ENCODE data around the gene RASSF9.

Gene RASSF9

DNA sequence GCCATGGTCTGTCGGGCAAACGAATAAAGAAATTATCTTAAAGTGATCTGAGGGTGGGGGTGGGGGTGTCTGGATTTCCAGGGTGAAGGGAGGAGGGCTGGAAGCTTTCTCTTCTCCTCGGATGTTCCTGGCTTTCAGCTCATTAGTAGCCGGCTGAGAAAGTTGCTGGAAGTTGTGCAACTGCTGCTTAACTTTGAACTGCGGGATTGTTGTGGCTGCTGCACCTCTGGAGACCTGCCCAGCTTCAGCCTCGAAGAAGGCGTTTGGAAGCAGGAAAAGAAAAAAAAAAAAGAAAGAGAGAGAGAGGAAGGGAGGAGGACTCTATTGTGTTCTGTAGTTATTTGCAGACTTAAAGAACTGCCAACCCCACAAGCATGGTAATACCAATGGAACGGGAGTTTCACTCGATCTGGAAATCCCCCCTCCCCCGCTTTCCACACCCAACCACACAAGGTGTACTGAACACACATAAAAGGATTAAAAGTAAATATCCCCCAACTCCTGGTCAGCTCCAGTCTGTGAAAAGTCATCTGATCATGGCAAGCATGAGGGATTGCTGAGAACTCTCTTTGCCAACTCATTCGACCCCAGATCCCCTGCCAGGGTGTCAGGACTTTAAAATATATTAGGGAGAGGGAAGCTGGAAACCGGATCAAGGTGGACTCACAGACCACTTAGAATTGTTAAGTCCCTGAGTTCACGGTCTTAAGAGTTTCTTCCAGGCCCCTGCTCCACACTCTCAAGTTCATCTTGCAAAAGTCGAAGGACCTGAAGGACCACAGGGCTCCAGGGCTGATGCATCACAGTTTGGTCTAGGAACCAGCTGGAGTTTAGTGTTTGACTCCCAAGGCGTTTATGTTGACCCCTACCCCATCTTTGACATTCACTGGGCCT lies at the start of gene RASSF9:
RASSF9 (minus strand) TSS at position 213 of the 894 bp plus-strand sequence; CDS start at position 5, 208 bp downstream.
- DNase-seq: no peak

DNA sequence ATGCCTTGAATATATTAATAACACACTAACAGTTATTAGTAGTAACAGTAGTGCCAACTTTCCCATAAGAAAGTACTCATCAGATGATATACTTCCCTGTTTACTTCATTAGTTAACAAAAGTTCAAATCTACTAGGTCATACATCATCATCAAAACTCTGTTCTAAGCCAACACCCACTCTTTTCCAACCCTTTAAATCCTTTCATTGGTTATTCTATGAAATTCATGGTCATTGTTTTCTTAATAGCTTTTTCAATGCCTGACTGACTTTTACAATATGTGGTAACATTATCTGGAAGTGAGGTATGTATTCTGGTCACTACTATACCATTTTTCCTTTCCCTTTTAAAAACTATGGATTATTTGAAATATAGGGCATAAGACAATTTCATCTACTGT lies 47.6 kb upstream of the RASSF9 start:
- no peak for DNase-seq

DNA sequence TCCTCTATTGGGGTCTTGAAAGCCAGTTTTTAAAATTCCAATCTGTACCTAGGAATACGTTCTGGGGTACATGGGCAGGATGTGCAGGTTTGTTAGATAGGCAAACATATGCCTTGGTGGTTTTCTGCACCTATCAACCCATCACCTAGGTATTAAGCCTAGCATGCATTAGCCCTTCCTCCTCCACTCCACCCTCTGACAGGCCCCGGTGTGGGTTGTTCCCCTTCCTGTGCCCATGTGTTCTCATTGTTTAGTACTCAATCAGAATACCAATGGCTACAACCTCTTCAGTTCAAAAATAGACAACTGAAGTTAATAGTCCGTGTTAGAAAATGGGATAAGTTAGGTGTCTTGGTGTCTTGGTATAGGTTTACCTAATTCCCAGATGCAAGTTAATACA lies 41.2 kb upstream of the RASSF9 start:
- no peak for DNase-seq

DNA sequence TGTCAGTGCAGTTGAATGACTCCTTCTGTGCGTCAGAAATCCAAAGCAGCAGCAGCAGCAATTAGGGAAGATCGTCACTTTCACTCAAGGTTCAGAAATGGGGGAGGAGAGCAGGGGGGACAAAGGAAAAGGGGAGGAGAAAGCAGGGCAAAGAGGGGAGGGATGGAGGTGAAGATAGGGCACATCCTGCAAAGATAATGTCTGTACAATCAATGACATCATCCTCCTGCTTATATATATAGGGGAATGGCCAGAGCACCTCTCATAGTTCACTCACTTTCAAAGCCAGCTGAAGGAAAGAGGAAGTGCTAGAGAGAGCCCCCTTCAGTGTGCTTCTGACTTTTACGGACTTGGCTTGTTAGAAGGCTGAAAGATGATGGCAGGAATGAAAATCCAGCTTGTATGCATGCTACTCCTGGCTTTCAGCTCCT lies 37.8 kb upstream of the RASSF9 start, which contains the start of gene NTS:
NTS (plus strand) TSS at position 265 of the 431 bp plus-strand sequence; CDS start at position 374, 109 bp downstream.
- DNase-seq: no peak

DNA sequence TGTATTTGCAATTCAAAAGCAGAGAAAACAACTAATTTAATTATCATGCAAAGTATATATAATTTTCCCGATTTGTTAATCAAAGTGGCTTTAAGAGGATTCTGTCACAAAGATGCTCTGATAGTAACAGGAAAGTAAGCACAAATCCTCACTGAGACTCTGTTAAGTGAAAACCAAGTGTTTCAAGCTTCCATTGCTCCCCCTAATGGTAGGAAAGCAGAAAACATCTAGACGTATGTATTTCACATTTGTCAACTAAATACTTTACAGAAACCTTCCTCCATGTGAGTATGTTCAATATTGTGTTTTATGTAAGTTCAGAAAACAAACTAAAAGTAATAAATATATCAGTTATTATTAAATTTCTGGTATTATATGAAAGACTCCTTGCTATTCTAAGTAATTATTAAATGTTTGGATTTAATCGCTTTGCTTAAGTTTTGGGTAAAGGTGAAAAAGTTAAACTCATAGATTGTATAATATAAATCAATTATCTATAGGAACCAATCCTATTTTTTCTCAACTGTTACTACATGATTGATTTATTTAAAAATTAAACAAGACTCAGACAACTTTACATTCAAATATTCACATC lies 36.4 kb upstream of the RASSF9 start:
- no peak for DNase-seq

DNA sequence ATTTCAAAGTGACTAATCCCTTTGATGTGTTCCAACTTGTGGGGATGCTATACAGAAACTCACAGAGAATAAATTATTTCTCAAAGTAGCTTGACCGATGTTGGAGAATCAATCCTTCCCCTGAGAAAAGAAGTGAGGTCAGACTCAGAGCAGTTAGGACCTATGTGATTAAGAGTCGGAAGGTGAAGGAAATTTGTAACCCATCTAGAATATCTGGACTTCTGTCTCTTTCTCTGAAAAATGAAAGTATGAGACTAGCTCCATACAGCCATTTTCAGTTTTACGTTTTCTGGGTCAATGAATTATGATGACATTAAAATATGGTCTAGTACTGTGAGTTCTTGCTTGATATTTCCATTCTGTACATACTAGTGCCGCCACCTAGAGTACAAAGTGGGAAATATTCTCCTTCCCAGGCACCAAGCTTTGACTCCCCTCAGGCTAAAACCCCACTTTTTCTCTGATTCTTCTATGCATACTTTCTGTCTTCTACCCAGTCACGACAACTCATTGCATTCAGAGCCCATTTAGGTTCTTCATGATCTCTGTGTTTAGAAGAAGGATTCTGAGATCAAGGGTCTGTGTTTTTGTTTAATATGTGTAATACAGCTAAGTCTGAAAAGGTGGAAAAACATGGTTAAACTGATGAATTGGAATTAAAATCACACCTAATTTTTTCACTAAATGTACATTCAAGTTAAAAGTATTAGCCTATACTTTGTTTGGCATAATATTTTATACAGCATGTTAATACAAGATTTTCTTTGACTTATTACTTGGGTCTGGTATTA lies 31.0 kb upstream of the RASSF9 start:
- DNase-seq: no peak

DNA sequence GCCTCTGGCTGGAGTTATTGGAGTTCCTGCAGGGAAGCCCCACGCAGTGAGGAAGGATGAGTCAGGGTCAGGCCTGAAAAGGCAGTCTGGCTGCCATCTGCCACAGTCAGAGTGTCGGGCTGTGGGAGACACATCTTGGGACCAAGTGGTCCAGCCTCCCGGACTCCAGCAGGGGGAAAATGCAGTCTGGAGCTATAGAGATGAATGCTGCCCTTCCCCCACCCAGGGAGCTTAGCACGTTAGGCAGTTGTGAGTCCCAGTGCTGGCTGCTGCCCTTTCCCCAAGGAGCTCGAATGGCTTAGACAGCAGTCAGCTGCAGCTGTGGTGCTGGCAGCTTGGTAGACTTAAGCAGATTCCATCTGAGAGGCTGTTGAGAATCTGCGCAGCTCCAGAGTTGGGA lies 29.7 kb upstream of the RASSF9 start:
- no peak for DNase-seq

DNA sequence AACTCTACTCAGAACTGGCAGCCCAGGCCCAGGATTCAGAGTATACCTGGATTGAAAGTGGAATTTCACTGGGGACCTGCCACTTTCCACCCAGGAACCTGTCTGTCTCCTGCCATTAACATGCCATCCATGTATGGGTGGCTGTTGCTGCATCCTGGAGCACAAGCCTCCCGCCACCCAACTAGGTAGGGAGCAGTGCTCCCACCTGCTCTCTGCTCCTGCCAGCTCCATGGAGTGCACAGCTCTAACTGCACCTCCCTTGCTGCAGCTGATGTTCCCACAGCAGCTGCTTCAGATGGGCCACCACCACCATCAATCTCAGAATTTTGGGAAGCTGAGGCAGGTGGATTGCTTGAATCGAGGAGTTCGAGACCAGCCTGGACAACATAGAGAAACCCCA lies 20.8 kb upstream of the RASSF9 start:
- DNase-seq: no peak

DNA sequence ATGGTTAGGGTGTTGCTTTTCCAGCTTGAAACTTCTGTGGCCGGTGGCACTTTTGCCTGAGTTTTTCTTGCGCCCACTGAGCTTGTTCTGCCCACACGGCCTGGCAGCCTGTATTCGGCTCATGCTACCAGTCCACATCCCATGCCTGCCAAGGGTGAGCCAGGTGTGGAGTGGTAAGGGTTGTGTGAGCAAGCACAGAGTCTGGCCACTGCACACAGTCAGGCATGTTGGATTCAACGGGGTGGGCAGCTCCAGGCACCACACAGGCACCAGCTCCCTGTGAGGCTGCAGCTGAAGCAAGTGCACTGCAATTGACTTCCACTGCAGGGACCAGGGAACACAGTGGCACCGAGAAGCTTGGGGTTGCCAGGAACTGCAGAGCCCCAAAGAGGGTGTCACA lies 19.1 kb upstream of the RASSF9 start:
- DNase-seq: no peak

DNA sequence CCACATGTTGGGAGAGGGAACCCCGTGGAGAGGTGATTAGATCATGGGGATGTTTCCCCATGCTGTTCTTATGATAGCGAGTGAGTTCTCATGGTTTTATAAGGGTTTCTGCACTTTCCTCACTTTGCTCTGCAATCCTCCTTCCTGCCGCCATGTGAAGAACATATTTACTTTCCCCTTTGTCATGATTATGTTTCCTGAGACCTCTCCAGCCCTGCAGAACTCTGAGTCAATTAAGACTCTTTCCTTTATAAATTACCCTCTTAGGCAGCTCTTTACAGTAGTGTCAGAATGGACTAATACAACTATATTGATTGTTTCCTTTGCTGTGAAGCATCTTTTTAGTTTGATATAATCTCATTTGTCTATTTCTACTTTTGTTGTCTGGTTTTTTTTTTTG lies 13.1 kb upstream of the RASSF9 start:
- no peak for DNase-seq

DNA sequence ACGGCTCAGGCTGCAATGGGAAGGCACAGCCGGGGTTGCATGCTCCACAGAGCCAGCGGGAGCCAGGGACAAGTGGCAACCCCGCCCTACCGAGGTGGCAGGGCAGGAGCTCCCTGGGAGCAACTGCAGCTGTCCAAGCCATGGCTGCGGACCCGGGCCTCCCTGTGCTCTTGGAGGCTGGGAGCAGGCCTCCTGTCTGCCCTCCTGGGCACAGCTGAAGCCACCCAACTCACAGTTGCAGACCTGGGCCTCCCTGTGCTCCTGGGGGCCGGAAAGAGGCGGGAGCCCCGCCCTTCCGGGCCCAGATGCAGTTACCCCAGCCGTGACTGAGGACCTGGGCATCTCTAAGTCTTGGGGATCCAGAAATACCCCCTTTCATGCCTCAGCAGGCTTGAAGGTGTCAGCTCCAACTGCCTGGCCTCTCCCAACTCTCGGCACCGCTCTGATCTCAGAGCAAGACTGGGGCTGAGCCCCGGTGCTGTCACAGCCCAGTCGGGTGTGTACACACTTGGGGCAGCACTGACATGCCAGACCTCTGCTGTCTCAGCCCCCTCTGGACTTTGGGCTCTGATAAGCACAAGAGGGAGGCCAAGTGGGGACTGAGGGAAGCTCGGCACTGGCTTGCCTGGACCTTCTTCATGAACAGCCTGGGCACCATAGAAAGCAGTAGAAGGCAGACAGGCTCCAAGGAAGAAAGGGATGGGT lies 7.5 kb upstream of the RASSF9 start:
- DNase-seq: no peak

DNA sequence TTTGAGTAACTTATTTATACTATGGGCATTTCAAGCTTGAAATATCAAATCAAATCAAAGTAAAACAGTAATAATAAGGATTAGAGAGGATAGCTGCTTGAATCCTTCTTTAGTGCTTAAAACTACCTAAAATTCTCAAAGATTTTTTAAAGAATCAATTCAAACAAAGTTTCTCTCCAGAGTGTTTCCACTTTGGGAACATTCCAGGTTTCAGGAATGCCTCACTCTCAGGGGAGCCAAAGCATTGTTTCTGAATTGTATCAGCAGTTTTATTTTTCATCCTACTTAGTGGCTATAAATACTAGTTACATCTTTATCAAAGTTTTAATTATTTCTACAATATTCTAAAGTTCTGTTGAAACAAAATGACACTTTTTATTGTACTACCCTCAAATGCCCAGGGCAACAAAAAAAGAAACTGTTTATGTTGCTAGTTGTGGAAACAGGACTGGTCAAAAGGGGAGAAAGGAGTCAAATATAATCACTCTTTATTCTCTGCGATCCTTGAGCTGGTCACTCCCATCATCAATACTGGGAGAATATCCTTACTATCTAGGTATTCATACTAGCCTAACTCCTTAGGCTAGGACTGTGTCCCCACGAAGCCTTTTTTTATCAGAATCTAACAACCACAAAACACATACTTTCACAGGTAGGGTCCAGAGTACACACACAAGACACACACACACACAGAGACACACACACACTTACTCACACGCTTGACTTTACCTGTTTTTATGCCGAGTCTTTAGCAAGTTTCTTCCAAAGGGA lies 598 bp downstream of the RASSF9 start:
- DNase-seq: no peak

DNA sequence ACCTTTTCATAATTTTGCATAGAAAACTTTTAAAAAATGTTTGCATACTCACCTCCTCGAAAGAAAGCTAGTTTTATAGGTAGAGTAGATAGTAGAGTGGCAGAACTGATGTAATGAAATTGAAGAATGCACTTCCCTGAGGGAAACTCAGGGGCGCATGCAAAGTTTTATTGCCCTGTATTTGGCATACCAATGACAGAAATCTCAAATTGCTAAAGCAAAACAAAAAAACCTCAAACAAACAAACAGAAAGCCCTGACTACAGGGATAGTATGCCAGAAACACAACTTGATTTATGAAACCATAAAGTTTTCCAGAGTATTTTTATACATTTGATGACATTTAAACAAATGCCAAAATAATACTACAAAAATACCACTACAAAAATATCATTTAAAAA lies 1.8 kb downstream of the RASSF9 start:
- no peak for DNase-seq

DNA sequence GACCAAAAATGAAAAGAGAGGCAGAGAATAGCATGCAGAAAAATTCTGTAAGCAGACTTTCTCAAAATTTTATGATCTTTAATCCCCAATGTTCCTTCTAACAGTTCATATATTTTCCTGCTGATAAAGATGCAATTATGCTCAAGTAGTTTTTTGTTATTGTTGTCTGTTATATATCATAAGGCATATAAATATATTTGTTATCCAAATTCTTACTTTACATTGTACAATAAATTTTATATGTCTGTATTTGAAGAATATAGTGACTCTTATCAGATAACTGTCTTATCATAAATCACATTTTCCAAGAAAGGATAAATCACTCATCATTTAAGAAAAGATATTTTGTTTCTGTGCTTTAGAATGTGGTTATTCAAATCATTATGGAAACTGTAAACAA lies 2.6 kb downstream of the RASSF9 start:
- DNase-seq: no peak

DNA sequence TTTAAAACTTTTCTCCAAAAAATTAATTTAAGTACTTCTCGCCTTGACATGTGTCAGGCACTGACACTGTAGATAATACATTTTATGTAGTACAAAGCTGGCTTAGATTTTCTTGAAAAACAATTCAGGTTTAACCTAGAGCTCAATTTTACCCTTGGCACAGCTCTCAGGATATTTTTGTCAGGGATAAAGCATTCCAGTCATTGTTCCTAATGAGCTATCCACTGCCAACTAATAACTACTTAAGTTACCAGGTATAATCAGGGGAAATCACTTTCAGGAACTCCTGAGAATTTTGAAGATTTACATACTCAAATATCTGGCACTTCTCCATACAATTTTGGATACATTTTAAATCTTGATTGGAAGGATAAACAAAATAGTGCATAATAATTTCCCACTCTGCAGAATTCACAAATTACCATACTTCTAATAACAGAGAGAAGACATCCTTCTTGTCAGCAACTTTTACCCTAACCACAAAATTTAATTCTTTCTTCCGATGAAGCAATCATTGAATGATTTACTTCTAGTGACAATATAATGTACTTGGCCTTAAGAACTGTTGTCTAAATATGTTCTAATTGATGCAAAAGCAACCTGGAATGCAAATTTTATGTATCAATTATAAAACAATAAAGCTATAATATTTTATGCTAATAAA lies 4.8 kb downstream of the RASSF9 start:
- no peak for DNase-seq

DNA sequence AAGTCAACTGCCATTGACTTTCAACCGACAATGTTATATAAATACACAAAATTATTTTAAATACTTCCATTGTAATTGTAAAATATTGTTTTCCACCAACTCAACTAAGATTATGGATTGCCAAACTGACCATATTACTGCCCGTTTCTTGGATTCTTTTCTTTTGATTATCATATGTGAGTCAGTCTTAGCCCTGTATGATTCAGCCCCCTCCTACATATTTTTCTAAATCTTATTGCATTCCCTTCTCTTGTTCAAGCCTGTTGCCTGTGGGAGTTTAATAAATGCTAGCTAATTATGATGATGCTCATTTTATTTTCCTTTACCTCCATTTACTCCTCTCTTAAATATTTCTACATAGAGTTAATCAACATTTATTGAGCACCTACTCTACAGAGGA lies 6.8 kb downstream of the RASSF9 start:
- no peak for DNase-seq

DNA sequence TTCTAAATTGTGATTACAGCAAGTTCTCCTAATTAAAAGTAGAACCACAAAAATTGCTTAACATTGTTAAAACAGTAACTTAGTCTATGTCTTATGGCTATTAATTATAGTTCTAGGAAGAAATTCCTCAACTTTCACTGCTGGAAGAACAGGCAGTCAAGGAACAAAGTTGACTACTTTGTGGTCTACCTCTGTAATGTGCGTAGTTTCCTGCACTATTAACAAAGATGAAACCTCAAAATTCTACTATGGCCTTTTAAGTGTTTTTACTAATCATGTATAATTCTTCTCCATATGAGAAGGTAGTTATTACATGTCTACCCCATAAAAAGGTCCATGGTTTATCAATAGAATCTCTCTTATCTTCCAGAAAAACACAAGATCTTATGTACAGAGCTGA lies 7.6 kb downstream of the RASSF9 start:
- DNase-seq: no peak

DNA sequence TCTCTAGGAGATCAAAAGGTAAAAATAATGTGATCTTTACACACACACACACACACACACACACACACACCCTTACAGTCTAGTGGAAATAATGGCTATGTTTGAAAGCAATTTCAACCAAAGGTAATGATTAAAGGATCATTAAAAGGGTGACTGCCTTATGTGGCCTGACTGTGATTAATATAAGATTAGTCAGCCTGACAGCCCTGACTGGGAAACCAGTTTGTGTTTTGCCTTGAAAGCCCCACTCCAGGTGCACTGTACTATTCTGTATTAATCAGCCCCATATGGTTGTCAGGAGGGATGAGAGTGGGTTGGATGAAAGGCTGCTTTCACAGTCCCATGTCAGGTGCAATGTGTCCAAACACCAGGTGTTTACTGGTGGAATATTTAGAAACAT lies 10.5 kb downstream of the RASSF9 start:
- DNase-seq: no peak

DNA sequence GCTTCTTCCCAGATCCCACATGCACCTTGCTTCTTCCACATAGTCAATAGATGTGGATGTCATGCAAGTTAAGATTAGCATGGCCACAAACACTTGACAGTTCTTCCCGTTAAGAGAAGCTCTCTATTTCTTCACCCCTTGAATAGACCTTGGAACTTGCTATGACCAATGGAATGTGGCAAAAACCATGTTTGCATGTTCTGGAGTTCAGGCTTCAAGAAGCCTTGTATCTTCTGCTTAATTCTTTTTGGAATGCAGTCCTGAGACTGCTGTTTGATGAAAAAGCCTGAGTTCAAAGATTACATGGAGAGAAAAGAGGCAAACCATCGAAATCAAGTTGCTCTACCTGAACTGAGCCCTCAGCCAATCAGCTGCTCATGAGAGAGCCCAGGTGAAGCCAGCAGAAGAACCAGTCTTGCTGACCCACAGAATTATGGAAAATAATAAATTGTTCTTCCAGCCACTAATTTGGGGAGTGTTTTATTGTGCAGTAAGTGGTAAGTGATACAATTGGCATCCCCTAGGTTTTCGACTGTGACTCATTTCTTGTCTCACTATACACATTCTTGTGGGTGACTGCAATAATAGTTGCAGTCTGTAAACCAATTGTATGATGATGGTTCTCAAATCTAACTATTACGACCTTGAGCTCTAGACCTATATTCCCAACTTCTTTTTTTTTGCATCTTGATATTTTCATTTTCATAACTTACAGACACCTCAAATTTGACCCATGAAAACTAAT lies 12.6 kb downstream of the RASSF9 start:
- no peak for DNase-seq

DNA sequence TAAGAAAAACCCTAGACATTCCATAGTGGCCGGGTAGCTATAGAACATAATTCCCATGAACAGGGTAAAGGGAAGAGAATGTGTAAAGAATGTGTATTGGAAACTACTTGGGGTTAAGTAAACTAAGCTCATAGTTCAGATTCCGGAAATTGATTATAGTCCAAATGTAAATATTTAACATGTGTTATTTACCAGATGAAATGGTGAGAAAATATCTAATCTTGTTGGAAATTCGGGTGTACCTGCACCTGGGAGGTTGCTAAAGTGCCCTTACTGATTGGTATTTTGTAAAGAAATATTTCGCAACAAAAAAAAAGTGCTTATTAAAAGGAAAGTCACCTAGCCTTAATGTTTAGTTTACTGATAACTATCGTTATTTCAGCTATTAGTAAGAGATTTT lies 14.4 kb downstream of the RASSF9 start:
- no peak for DNase-seq

DNA sequence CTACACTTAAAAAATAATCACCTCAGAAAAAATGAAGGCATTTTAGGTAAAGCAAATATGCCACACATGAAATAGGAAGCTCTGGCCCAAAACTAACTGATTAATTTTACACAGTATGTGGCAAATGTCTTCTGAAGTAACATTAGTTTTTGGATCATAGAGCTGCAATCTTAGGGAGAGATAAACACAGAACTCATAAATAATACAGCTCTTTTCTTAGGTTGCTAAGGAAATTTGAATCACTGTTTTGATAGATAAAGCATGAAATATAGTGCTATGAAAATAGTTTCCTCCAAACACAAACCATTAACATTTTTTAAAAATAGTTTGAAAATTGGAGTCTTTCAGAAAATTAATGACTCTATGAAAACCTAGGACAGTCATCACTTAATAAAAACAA lies 15.0 kb downstream of the RASSF9 start:
- no peak for DNase-seq
